Loucy (cell line): ENCODE data around the gene LBH.

Experiments
- H2AFZ ChIP-seq: fragments of 200-600 bp; sonication (generic); 2 replicates; pipeline ENCODE4 v1.6.0; 2016; ENCODE audit warnings: antibody characterized with exemption, mild to moderate bottlenecking, low read length, moderate library complexity
- H3F3A ChIP-seq: fragments of 200-600 bp; 2 replicates; pipeline ENCODE4 v1.6.0; 2016; ENCODE audit warnings: antibody characterized with exemption, low read depth, mild to moderate bottlenecking
- H3K27me3 ChIP-seq: fragments of 200-600 bp; sonication (generic); 2 replicates; pipeline ENCODE4 v1.6.1; 2014; ENCODE audit warnings: low read length, mild to moderate bottlenecking; ENCODE audit not compliant: insufficient read depth, poor library complexity, severe bottlenecking
- H3K36me3 ChIP-seq: fragments of 200-600 bp; sonication (generic); 2 replicates; pipeline ENCODE4 v1.6.1; 2016; ENCODE audit warnings: low read length; ENCODE audit not compliant: insufficient read depth
- H3K4me1 ChIP-seq: fragments of 200-600 bp; sonication (generic); 2 replicates; pipeline ENCODE4 v1.5.1; 2014; ENCODE audit warnings: low read length, mild to moderate bottlenecking; ENCODE audit not compliant: insufficient read depth, poor library complexity, severe bottlenecking
- H3K4me2 ChIP-seq: fragments of 200-600 bp; sonication (generic); 2 replicates; pipeline ENCODE4 v1.6.0; 2014; ENCODE audit warnings: antibody characterized with exemption, low read length, low read depth, mild to moderate bottlenecking; ENCODE audit not compliant: poor library complexity, severe bottlenecking
- H3K4me3 ChIP-seq: fragments of 200-600 bp; sonication (generic); 2 replicates; pipeline ENCODE4 v1.5.1; 2014; ENCODE audit warnings: low read length, mild to moderate bottlenecking, mixed read lengths; ENCODE audit not compliant: poor library complexity, severe bottlenecking
- H3K79me2 ChIP-seq: fragments of 200-600 bp; sonication (generic); 2 replicates; pipeline ENCODE4 v1.6.1; 2014; ENCODE audit warnings: low read length; ENCODE audit not compliant: insufficient read depth
- H3K9ac ChIP-seq: fragments of 200-600 bp; sonication (generic); 2 replicates; pipeline ENCODE4 v1.6.0; 2014; ENCODE audit warnings: mild to moderate bottlenecking, low read depth, low read length, moderate library complexity; ENCODE audit not compliant: poor library complexity, severe bottlenecking
- H3K9me2 ChIP-seq: fragments of 200-600 bp; sonication (generic); replicated peaks from 2 replicates; pipeline ENCODE4 v1.6.1; 2016; ENCODE audit warnings: low read depth, low read length, mixed read lengths
- H3K9me3 ChIP-seq: fragments of 200-600 bp; sonication (generic); 2 replicates; pipeline ENCODE4 v1.6.1; 2014; ENCODE audit warnings: mild to moderate bottlenecking, antibody characterized with exemption, low read length, low read depth; ENCODE audit not compliant: insufficient read depth
- H4K20me1 ChIP-seq: fragments of 200-600 bp; sonication (generic); 2 replicates; pipeline ENCODE4 v1.6.0; 2014; ENCODE audit warnings: antibody characterized with exemption, low read length, mild to moderate bottlenecking; ENCODE audit not compliant: insufficient read depth, poor library complexity, severe bottlenecking
- EZH2phosphoT487 ChIP-seq: fragments of 200-600 bp; IDR thresholded peaks from 2 replicates; pipeline ENCODE4 v1.6.1; 2018; ENCODE audit warnings: antibody characterized with exemption, mild to moderate bottlenecking, moderate library complexity, borderline replicate concordance
- TF ChIP-seq, protein P1 (sequence below): fragments of 200-600 bp; sonication (generic); conservative IDR thresholded peaks from 2 replicates; pipeline ENCODE4 v1.5.1; 2014; ENCODE audit warnings: mild to moderate bottlenecking, antibody characterized with exemption, low read length

The LBH gene

DNA sequence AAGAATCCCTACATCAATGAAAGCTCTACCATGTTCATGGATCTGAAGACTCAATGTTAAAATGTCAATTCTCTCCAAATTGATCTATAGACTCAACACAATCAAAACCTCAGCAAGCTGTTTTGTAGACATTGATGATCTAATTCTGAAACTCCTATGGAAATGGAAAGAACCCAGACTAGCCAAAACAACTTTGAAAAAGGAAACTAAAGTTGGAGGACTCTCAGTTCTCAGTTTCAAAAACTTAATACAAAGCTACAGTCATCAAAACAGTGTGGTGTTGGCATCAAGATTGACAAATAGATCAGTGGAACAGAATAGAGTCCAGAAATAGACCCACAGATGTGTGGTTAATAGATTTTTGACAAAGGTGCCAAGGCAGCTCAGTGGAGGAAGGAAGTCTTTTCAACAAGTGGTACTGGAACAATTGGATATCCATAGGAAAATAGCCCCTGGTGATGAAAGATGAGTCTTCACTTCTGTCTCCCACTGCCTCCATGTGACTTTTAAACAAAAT, 30.4 kb downstream of the LBH start:
- no peaks in the 10 kb centered on the region for H3F3A ChIP-seq

DNA sequence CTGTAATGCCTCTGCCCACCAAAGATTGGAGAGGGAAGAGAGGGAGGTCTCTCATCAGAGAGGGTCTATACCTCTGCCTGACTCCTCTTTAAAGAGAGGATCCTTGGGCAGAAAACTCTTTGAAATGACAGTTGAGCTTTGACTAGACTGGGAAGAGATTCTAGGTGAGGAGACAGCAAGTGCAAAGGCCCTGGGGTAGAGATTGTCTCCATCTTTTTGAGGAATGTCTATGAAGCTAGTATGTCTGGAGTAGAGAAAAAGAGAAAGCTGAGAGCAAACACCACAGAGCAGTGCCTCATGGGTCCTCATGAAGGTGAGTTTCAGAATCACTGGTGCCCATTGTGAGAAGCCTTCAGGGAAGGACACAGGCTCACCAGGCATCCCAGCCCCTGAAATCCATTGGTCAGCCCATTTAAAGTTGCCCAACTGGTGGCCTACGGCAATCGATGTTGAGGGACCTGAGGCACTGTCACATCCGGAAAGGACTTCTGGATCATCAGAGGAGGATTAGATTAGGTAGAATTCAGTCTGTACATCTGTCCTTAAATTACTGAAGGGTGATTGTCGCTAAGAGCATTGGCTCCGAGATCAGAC, 31.5 kb downstream of the LBH start:
- no peak overlapping the region for H3K4me3 ChIP-seq
- no peaks in the 10 kb centered on the region for H3F3A ChIP-seq
- no peaks in the 10 kb centered on the region for H4K20me1 ChIP-seq
- H3K36me3 ChIP-seq: peaks cover 27% of the 10 kb centered on the region; the same call in 1 of the 2 replicates
- no peak overlapping the region for H2AFZ ChIP-seq
- no peaks in the 10 kb centered on the region for H3K9me2 ChIP-seq
- H3K4me2 ChIP-seq: no peak overlapping the region
- H3K9ac ChIP-seq: no peak overlapping the region
- no peaks in the 10 kb centered on the region for H3K9me3 ChIP-seq
- no peaks in the 10 kb centered on the region for H3K27me3 ChIP-seq
- peaks cover 25% of the 10 kb centered on the region for H3K4me1 ChIP-seq
- no peaks in the 10 kb centered on the region for H3K79me2 ChIP-seq
- TF ChIP-seq, protein P1, sequence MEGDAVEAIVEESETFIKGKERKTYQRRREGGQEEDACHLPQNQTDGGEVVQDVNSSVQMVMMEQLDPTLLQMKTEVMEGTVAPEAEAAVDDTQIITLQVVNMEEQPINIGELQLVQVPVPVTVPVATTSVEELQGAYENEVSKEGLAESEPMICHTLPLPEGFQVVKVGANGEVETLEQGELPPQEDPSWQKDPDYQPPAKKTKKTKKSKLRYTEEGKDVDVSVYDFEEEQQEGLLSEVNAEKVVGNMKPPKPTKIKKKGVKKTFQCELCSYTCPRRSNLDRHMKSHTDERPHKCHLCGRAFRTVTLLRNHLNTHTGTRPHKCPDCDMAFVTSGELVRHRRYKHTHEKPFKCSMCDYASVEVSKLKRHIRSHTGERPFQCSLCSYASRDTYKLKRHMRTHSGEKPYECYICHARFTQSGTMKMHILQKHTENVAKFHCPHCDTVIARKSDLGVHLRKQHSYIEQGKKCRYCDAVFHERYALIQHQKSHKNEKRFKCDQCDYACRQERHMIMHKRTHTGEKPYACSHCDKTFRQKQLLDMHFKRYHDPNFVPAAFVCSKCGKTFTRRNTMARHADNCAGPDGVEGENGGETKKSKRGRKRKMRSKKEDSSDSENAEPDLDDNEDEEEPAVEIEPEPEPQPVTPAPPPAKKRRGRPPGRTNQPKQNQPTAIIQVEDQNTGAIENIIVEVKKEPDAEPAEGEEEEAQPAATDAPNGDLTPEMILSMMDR: no peak

More for the DNA sequence above, 30.4 kb downstream of the LBH start:
- TF ChIP-seq, protein P1: no peak
- TF ChIP-seq EZH2phosphoT487: no peak
- peaks cover 15% of the 10 kb centered on the region for H3K4me1 ChIP-seq
- no peak overlapping the region for H3K4me2 ChIP-seq
- no peak overlapping the region for H3K4me3 ChIP-seq
- no peak overlapping the region for H2AFZ ChIP-seq
- H4K20me1 ChIP-seq: no peaks in the 10 kb centered on the region
- H3K36me3 ChIP-seq: peaks cover 38% of the 10 kb centered on the region; the same call in 1 of the 2 replicates
- no peaks in the 10 kb centered on the region for H3K27me3 ChIP-seq
- H3K9me2 ChIP-seq: no peaks in the 10 kb centered on the region
- H3K9me3 ChIP-seq: no peaks in the 10 kb centered on the region
- no peaks in the 10 kb centered on the region; the same call in 1 of the 2 replicates for H3K79me2 ChIP-seq
- H3K9ac ChIP-seq: no peak overlapping the region

DNA sequence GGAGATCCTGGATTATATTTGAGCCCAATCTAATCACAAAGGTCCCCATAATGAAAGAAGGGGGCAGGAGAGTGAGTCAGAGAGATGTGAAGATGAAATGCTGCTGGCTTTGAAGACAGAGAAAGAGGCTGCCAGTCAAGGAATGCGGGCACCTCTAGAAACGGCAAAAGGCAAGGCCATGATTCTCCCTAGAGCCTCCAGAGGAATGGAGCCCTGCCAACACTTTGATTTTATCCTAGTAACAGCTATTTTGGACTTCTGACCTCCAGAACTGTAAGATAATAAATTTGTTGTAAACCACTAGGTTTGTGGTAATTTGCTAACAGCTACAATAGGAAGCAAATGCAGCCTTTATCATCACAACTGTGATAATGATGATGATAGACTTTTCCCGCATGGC, 32.9 kb downstream of the LBH start:
- Histone ChIP-seq H3F3A (no peaks in the 10 kb centered on the region), H3K79me2 (no peaks in the 10 kb centered on the region), H3K9me2 (no peaks in the 10 kb centered on the region), H3K9me3 (no peaks in the 10 kb centered on the region), H3K4me3 (no peak overlapping the region), H3K36me3 (peaks cover 13% of the 10 kb centered on the region; the same call in 1 of the 2 replicates), H2AFZ (no peak overlapping the region), H3K4me2 (no peak overlapping the region), H4K20me1 (no peaks in the 10 kb centered on the region), H3K27me3 (no peaks in the 10 kb centered on the region), H3K9ac (no peak overlapping the region), H3K4me1 (peaks cover 25% of the 10 kb centered on the region)
- TF ChIP-seq EZH2phosphoT487: no peak
- TF ChIP-seq, protein P1: no peak
